GM18511 (cell line): ENCODE measurements around the gene ESR2.
A peak's percentile ranks its signal among the peaks of the same experiment; 100 is the strongest.
"Not testable (repeated sequence)": the region's sequence is repeated elsewhere in the genome, so short reads cannot be mapped to it uniquely, and the experiment has no call there.

Experiments
- ATAC-seq: cut with Tn5 transposase; IDR thresholded peaks from one replicate; pipeline ENCODE4 v1.9.1; 2021; ENCODE audit warnings: mild to moderate bottlenecking, moderate library complexity; ENCODE audit not compliant: unreplicated experiment

Gene ESR2

DNA sequence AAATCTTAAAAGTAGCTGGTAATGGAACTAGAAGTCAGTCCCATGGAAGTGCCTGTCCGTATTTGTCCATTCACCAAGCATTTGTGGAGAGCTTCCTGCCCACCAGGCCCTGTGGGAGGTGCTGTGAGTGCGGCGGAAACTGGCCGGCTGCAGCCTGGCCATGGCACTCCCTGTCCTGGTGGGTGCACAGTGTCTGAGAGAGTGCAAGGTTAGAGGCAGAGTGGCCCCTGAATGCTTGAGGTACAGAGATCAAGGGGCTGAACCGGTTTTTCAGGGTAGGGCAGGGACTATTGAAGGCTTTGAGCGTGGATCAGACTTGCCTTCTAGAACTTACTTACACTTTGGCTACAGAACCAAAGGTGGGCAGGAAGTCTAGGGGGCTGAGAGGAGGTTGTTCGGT, 92.9 kb downstream of the ESR2 start:
- no peak for ATAC-seq

DNA sequence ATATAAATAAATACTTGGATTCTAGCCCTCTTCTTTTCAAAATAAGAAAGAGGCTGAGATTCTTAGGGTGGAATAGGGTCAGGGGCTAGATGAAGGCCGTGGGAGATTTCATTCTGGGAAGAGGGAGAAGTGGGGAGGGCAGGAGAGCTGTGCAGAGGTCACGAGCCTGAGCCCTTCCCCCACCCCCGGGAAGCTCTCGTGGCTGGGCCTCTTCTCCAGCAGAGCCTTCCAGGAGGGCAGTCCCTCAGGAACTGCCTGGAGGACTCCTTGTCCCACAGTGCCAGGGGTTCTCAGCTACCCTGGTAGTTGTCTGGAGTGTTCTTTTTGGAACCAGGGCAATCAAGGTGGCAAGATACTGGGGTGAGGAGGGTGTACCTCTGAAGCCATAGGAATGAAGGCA, 94.0 kb downstream of the ESR2 start:
- no peak for ATAC-seq

DNA sequence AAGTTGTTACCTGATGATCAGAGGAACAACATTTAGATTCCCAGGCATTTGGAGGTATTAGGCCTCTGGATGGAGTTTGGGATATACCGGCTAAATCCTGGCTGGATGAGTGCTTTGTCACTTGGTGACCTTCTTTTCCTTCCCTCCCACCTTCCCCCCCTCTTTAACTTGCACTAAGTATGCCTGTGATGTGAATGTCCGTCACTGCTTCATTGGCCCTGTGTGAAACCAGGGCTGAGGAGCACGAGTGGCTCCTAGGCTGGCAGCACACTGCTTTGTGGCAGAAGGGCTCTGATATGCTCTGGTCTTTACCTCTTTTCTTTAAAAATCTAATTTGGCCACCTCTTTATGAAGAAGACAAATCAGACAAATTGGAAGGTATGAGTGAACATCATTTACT, 95.7 kb downstream of the ESR2 start:
- ATAC-seq = no peak

DNA sequence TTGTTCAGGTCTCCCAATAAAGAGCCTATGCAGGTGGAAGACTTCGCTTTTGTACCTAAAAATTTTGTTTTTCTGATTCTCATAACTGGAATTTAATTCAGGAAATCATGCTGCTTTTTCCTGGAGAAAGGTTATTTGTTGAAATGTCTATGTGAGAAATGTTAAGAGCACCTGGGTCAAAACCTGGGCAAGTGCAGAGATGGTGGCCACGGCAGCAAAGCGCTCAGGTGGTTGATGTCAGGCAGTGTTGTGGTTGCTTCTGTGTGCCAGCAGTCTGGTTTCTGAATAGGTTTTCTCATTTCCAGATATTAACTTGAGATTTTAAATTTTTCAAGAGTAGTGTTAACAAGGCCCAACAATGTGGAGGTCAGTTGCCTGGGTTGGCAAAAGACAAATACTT, 96.2 kb downstream of the ESR2 start:
- no peak for ATAC-seq

DNA sequence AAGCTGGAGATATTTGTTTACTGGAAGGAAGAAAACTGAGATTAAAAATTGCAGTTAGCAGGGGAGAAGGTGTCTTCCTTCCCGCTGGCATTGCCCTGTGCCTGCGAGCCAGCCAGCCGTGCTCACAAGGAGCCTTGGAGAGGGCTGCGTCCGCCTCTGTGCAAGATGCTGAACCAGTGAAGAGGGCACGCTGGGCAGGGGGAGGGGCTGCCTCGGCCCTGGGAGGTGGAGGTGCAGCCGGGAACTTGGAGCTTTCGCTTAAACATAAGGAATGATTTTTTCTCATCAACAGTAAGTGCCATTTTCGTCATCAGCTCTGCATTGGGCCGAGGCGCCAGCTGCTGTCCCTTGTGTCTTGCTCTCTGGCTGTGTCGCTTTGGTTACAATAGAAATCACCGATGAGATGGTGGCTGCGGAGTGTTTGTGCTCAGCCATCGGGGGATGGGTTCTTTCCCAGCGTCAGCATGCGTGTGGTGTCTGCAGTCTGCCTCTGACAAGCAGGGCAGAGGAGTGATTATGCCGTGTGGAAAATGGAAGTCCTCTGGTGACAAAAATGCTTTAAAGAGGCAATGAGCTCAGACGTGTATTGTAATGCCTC, 97.3 kb downstream of the ESR2 start:
- peak; percentile 74 for ATAC-seq

DNA sequence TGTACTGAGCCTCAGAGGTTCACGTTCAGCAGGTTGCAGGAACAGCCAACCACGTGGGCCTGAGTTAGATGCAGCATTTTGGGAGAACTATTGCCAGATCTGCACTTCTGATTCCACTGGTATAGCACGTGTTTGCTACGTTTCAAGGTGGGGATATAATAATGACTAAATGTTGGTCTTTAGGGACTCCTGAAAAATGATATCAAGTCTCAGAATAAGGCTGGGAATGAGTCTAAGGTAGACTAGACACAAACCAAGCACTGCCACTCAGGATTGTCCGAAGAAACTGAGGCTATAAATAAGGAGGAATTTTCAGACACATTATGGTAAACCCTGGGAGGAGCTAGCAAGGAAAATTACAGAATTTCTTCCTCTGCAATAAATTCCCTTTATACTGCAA, 98.1 kb downstream of the ESR2 start:
- ATAC-seq = no peak

DNA sequence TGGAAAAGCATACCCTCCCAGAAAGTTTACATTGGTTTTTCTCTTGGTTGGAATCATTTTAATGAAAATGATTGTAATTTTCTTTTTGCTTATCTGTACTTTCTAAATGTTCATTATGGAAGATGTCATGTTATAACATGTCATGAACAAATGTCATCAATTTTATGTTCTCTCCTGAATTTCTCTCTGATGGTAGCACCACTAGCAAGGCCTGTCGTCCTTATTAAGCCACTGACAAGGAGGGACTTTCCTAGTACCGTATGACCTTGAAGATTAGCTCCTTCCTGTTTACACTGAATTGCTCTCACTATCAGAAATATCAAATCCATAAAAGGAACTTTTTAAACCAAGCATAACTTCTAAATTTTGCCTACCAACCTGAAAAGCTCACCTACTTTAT, 99.0 kb downstream of the ESR2 start:
- peak; percentile 66 for ATAC-seq

DNA sequence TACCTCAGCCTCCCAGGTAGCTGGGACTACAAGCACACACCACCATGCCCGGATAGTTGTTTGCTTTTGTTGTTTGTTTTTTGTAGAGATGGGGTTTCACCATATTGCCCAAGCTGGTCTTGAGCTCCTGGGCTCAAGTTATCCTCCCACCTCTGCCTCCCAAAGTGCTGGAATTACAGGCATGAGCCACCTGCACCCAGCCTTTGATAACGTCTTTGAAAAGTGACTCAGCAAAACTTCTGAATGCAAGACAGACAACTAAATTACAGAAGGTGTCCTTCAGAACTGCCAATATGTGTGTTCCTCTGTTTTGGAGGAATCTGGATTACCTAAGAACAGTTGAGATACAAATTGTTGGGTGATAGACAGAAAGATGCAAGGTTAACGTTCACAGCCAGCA, 99.8 kb downstream of the ESR2 start:
- no peak for ATAC-seq

DNA sequence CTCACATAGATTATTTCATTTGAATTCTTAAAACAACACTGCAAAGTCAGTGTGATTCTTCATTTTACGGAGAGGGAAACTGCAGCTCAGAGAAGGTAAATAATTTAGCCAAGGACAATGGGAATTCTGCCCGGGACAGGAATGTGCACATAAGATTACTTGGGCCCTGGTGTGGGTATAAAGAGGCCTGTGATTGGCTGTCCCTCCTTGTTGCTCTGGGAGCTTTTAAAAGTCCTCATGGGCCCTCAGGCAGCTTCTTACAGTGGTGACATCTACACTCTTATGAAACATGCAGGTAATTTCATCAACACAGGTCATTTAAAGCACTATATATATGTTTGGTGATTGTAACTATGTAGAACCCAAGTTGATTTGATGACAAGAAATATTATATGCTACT, 100.3 kb downstream of the ESR2 start:
- no peak for ATAC-seq

DNA sequence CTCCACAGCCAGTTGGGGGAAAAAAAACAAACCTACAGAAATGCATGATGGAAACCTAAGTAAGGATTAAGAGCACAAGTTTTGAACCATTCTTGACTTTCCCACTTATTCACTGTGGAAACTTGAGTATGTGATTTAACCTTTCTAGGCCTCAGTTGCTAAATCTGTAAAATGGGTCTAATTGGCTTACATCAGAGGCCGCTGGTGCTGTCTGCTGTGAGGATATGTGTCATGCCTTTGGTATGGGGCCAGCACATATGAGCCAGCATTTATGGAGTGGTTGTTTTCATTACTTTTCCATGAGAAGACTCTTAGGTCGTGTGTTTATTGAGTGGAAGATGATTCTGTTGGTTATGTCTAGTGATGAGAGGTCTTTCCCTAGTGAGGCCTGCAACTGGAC, 102.4 kb downstream of the ESR2 start:
- ATAC-seq = no peak

DNA sequence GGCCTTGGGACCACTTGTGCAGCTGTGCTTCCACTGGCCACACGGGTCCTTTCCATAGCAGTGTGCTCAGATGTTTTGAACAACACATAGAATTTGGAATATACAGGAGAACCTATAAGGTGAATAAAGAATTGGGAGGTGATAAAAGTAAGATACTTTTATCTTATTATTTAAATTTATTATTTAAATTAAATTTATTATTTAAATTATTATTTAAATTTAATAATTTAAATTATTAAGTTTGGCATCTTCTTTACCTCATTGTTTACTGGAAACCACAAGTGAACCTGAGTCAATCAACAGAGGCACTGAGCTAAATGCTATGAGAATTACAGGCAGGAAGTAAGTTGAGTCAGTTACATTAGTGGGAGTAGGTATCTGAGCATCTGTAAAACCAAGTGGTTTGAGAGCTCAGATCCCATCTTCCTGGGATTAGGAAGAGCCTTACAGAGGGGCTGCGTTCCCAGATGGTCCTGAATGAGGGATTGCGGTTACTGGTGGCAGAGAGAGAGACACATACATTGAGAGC, 103.1 kb downstream of the ESR2 start:
- ATAC-seq = no peak

DNA sequence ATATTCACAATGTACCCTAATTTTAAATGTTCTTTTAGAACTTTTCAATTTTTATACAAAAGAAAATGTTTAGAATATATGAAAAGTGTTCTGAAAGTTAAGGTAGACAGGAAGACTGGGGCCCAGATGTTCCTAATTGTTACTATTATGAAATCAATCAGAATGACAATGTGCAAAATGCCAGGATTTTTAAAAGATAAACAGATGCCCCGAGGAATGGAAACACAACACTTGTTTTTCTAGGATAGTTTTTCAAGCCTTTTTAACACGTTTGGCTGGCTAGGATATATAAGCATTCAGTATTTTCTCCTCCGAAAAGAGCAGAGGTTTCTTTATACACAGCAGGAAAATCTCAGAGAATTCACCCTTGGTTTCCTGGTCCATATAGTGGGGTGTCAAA, 106.8 kb downstream of the ESR2 start:
- ATAC-seq = no peak

DNA sequence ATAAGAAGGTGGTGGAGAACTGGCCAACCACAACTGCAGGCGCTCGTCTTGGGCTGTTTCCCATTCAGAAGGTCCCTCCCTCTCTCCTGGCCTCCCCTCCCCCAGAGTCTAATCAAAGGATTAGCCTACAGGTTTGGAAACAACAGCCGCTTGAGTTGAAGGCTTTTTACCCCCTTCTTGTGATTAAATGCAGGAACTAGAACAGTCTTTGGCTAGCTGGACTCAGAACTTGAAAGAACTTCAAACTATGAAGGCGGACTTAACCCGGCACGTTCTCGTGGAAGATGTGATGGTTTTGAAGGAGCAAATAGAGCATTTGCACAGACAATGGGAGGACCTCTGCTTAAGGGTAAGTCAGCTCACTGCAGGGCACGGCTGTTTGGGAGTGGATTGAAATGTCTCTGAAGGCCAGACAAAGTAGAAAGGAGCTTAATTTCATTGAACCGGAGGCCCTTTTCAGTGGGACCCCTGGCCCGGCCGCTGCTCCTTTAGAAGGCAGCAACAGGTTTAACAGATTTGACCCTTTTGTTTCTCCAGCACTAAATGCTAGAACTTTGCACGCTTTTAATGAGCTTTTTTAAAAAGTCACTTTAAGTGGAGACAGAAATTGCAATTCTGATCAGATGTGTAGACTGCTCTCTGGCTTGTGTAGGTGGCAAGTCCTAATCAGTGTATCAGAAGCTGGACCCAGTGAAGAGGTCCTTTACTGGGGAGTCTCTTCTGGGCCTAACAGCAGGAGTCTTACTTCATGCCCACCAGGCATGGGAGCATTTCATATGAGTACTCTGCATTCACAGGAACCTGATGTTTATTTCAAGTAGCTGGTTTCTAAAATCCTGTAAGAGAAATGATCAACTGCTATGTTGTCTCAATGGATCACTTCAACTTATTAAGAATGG, 107.7 kb downstream of the ESR2 start:
- no peak for ATAC-seq

DNA sequence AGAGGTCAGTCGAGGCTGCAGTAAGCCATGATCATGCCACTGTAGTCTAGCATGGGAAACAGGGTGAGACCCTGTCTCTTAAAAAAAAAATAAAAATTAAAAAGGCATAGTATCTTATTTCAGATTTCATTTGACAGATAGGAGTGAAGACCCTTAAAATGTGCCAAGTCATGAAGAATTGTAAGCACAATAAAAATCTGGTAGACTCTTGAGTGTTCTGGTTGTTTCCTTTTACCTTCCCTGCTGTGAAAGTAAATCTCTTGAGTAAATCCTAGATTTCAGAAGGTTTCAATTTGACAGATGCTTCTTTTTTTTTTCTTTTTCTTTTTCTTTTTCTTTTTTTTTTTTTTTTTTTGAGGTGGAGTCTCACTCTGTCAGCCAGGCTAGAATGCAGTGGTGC, 109.0 kb downstream of the ESR2 start:
- ATAC-seq = no peak

DNA sequence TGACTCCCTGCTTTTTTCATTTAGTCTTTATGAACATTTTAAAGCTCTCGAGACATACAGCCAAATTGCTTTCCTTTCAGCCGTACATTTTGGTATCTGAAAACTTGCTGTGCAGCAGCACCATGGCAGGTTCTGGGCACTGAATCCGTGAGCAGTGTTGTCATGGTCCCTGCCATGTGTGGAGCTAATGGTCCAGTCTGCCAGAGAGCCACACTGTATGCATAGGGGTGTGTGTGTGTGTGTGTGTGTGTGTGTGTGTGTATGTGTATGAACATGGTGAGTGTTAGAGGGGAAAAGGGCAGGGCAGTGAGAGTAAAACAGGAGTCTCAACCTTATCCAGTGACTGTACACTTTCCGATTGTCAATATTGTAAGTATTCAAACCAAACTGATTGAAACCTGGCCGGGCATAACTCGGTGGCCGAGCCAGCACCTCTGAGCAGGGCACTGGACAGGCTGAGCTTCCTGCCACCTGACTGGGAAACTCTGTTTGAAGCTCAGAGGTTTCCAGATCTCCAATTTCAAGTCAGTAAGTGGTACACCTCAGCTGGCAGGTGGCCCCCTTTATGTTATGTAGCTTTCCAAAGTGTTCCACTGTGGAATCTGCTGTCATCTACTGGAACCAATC, 110.0 kb downstream of the ESR2 start:
- no peak for ATAC-seq

DNA sequence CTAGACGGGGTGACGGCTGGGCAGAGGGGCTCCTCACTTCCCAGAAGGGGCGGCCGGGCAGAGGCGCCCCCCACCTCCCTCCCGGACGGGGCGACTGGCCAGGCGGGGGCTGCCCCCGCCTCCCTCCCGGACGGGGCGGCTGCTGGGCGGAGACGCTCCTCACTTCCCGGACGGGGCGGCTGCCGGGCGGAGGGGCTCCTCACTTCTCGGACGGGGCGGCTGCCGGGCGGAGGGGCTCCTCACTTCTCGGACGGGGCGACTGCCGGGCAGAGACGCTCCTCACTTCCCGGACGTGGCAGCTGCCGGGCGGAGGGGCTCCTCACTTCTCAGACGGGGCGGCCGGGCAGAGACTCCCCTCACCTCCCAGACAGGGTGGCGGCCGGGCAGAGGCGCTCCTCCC, 111.3 kb downstream of the ESR2 start:
- ATAC-seq = not testable (repeated sequence)

DNA sequence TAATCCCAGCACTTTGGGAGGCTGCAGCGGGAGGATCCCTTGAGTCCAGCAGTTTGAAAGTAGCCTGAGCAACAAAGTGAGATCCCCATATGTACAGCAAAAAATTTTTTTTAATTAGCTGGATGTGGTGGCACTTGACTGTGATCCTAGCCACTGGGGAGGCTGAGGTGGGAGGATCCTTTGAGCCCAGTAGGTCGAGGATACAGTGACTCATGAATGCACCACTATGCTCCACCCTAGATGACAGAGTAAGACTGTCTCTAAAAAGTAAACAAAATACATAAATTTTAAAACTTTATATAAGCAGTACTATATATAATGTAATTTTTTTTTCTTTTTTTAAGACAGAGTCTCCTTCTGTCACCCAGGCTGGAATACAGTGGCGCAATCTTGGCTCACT, 115.4 kb downstream of the ESR2 start:
- no peak for ATAC-seq

DNA sequence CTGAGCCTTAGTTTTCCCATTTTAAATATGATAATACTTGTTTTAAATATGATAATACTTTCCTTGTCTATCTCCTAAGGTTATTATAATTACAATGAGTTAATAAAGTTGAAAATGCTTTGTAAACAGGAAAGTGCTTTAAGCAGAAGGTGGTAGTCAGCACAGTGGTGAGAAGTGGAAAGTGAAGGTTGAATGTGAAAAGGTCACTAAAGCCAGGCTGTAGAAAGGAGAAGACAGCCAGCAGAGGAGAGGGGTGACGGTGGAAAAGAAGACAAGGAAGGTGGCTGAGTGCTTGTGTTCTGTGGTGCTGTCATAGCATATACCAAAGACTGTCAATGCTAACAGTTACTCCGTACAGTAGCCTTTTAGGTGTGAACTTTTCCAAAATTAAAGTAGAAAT, 117.8 kb downstream of the ESR2 start:
- no peak for ATAC-seq

DNA sequence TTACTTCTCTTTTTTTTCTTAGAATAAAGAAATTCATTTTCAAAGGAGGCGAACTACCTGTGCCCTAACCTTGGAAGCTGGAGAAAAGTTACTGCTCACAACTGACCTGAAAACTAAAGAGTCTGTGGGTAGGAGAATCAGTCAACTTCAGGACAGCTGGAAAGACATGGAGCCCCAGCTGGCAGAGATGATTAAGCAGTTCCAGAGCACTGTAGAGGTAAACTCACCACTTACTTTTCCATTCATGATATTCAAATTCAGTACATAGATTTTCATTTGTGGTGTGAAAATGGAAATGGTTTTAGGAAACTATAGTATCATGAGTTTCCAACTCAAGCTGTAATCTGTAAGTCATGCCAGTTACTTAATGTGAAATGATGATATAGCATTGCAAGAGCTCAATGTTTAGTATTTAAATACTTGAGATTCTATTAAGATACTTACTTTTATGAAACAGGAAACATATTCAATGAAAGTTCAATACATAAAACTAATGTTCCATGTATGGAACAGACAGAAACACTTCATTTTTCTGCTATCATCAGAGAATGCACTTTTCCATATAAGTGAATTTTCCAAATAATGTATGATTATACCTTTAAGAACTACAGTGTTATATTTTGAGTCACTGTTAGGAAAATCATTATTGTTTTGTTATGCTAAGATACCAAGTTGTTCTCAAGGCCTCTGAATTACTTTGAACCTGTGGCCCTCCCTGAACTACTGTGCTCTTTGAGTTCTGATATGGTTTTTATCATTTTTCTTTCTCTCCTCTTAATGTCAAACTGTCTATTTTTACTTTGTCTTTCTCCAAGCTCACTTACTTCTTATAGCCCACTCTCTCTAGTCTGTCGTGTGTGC, 119.0 kb downstream of the ESR2 start:
- no peak for ATAC-seq

DNA sequence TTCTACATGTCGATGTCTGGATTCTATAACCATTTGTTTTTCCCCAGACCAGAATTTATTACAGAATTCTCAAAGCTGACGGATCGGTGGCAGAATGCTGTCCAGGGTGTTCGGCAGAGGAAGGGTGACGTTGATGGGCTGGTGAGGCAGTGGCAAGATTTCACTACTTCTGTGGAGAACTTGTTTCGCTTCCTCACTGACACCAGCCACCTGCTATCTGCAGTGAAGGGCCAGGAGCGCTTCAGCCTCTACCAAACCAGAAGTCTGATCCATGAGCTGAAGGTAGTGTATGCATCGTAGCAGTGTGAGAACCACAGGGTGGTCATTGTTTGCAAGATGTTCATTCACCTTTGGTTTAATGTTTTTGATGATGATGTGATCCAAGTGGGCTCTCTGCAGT, 124.0 kb downstream of the ESR2 start:
- ATAC-seq = no peak

DNA sequence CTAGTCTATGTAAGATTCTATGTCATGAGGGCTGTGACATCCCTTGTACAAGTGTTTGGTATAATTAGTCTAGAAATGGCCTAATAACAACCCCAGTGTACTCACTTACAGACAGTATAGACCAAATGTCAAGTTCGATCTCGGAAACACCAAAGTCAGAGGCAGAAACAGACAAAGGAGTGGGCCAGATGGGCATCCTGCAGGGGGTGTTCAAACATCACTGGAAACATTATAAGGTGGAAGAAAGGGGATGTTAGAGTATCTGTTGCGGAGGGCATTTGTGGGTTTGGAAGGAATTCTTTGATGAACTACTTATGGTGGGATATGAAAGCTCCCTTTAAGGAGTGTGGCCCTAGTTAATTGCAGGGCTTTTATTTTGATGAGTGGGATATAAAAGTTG, 134.6 kb downstream of the ESR2 start:
- ATAC-seq = no peak
